Measurements from ENCODE around the gene PLPPR1.

Gene PLPPR1

GRCh38 chr9:101131326-101131725, 102.8 kb downstream of the PLPPR1 start:
- TF ChIP-seq CTCF (IDR thresholded peaks at IDR 0.05; ENCODE audit: insufficient read depth, low read length, missing control alignments): no peak
- POLR2A ChIA-PET: no interaction called here
- DNase-seq (ENCODE audit: low read depth, low spot score): no peak
- H3K4me3 ChIP-seq (ENCODE audit: low read depth, low read length): no peak overlapping the region
- CTCF ChIA-PET: interaction anchor here (3.1 kb wide), 1 partner anchor 12 kb away, joined by 13 read pairs; no protein-coding TSS in a partner anchor

- no peak overlapping the region for H3K4me3 ChIP-seq (ENCODE audit: low read depth, low read length)
- ChIA-PET POLR2A (no interaction called here), CTCF (interaction anchor here (3.1 kb wide), 1 partner anchor 14 kb away, joined by 13 read pairs; no protein-coding TSS in a partner anchor)
- TF ChIP-seq CTCF (IDR thresholded peaks at IDR 0.05; ENCODE audit: insufficient read depth, low read length, missing control alignments): no peak
- no peak for DNase-seq (ENCODE audit: low read depth, low spot score)
These were observed 104.3 kb downstream of the PLPPR1 start for GRCh38 chr9:101132801-101133200.

- POLR2A ChIA-PET: no interaction called here
- no peak for TF ChIP-seq CTCF (IDR thresholded peaks at IDR 0.05; ENCODE audit: insufficient read depth, low read length, missing control alignments)
- CTCF ChIA-PET: interaction anchor here (0.8 kb wide), 1 partner anchor 249 kb away, joined by 3 read pairs; no protein-coding TSS in a partner anchor
- no peak for DNase-seq (ENCODE audit: low read depth, low spot score)
- no peak overlapping the region for H3K4me3 ChIP-seq (ENCODE audit: low read depth, low read length)
These were observed 110.0 kb downstream of the PLPPR1 start for GRCh38 chr9:101138509-101138908.

- CTCF ChIA-PET: interaction anchor here (0.8 kb wide), 1 partner anchor 249 kb away, joined by 3 read pairs; no protein-coding TSS in a partner anchor
These were observed 110.6 kb downstream of the PLPPR1 start for GRCh38 chr9:101139082-101139481.

GRCh38 chr9:101140764-101141163, 112.2 kb downstream of the PLPPR1 start:
- CTCF ChIA-PET: no interaction called here
- H3K4me3 ChIP-seq (ENCODE audit: low read depth, low read length): no peak overlapping the region
- POLR2A ChIA-PET: no interaction called here
- TF ChIP-seq CTCF (IDR thresholded peaks at IDR 0.05; ENCODE audit: insufficient read depth, low read length, missing control alignments): no peak
- no peak for DNase-seq (ENCODE audit: low read depth, low spot score)

More at GRCh38 chr9:101139082-101139481, 110.6 kb downstream of the PLPPR1 start:
- DNase-seq (ENCODE audit: low read depth, low spot score): no peak
- POLR2A ChIA-PET: no interaction called here
- no peak overlapping the region for H3K4me3 ChIP-seq (ENCODE audit: low read depth, low read length)
- no peak for TF ChIP-seq CTCF (IDR thresholded peaks at IDR 0.05; ENCODE audit: insufficient read depth, low read length, missing control alignments)

- no peak overlapping the region for H3K4me3 ChIP-seq (ENCODE audit: low read depth, low read length)
- DNase-seq (ENCODE audit: low read depth, low spot score): no peak
- ChIA-PET CTCF (no interaction called here), POLR2A (no interaction called here)
- no peak for TF ChIP-seq CTCF (IDR thresholded peaks at IDR 0.05; ENCODE audit: insufficient read depth, low read length, missing control alignments)
These were observed 118.0 kb downstream of the PLPPR1 start for GRCh38 chr9:101146508-101146907.

Measured in AG04449 (cell line).